HG03442 (cell line): ENCODE data around the gene SIDT2.
"Not testable (repeated sequence)": the region's sequence is repeated elsewhere in the genome, so short reads cannot be mapped to it uniquely, and the experiment has no call there.

Source experiments
- ATAC-seq: cut with Tn5 transposase; IDR thresholded peaks from one replicate; pipeline ENCODE4 v1.9.1; 2021; ENCODE audit warnings: mild to moderate bottlenecking, moderate library complexity; ENCODE audit not compliant: unreplicated experiment

The SIDT2 gene

DNA sequence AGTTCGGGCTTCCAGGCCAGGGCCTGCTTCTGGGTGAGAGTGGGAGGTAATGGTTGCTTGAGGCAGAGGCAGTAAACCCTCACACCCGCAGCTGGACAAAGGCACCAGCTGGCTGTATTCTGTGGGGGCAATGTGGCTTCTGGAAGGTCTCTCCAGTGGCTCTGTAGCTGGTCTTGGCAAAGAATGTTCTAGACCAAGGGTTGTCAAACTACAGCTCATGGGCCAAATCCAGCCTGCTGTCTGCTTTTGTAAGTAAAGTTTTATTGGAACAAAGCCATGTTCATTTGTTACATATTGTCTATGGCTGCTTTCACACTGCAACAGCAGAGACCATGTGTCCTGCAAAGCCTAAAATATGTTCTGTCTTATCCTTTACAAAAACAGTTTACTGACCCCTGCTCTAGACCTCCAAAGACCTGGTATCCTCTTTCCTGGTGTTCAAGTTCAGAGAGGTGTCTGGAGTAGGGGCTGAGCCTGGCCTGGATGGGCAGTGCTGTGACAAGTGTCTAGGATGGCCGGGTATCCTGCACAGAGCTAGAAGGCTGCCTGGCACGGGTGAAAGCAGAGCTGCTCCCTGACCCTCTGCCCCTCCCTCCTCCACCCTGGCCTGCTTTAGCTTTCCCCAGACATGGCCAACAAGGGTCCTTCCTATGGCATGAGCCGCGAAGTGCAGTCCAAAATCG is 24.0 kb downstream of the SIDT2 start:
- no peak for ATAC-seq

DNA sequence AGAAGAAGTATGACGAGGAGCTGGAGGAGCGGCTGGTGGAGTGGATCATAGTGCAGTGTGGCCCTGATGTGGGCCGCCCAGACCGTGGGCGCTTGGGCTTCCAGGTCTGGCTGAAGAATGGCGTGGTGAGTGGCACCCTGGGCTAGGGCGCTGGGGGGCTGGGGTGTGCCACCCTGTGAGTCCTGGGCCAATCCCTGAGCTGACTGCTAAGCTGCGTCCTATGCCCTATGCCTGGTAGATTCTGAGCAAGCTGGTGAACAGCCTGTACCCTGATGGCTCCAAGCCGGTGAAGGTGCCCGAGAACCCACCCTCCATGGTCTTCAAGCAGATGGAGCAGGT is 24.5 kb downstream of the SIDT2 start:
- no peak for ATAC-seq

DNA sequence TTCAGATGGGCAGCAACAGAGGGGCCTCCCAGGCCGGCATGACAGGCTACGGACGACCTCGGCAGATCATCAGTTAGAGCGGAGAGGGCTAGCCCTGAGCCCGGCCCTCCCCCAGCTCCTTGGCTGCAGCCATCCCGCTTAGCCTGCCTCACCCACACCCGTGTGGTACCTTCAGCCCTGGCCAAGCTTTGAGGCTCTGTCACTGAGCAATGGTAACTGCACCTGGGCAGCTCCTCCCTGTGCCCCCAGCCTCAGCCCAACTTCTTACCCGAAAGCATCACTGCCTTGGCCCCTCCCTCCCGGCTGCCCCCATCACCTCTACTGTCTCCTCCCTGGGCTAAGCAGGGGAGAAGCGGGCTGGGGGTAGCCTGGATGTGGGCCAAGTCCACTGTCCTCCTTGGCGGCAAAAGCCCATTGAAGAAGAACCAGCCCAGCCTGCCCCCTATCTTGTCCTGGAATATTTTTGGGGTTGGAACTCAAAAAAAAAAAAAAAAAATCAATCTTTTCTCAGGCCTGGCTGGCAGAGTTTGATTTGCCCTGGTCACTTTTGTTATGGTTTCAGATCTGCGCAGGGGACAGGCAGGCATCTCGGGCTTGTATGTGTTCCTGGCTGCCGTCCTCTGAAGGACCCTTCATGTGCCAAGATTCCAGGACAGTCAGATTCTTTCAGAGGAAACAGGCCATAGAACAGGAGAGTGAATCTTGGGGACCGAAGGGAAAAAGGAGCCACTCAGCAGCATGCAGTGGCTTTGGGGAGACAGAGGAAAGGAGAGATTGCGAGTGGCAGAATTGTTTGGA is 25.9 kb downstream of the SIDT2 start:
- ATAC-seq: no peak

DNA sequence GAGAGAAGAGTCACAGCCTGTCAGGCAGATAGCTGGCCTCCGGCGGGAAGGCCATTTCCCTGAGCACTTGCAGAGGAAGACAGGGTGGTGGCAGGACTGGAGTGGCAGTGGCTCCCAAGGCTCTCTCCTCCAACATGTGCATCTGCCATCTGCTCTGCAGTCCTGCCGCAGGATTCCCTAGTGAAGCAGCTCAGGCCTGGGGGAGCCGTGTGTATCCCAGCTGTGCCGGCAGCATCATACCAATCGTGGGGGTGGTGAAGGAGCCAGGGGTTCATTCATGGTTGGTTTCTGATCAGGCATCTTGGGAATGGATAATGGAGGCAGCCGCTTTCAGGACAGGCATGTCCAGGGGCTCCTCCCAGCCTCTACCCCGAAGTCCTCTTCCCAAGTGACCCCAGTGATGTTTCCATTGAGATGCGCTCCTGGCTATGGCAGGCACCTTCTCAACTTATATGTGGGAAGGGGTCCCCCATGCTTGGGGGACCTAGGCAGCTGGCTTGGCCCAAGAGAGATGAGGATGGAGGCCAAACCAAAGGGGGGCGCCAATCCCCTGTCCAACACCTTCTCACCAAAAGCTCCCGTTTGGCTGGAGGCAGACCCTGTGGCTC is 26.8 kb downstream of the SIDT2 start:
- ATAC-seq: no peak

DNA sequence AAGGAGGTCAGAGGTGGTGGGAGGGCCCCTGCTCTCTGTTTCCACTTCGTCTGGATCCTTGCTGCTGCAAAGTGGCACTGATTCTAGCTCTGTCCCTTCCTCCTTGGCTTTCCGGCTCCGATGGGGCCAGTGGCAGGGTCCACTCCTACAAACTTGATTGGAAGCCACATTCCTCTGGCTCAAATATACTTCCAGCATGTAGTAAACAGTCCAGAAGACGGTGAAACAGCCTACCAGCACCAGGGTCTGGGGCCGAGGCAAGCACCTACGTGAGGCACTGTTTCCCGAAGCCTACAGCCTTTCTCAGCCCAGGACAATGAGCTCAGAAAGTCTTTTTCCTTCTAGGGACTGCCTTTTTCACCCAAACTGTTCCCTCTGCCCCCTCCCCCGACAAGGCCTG is 27.6 kb downstream of the SIDT2 start:
- not testable (repeated sequence) for ATAC-seq

DNA sequence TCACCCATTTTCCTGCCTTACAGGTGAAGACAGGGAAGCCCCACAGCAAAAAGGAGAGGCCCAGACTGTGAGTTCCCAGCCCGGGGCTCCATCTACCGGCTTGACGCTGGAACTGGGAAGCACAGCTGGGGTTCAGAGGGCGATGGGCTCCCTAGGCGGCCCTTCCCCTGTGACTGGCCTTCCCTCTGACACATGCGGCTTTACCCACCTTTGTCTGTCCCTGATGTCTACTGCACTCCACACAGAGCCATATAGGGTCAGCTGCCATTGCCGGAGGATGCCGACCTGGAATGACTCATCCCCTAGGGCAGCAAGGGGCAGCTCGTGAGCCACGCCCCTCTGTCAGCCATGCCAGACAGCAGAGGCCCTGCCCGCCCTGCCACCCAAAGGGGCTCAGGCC is 28.3 kb downstream of the SIDT2 start:
- not testable (repeated sequence) for ATAC-seq

DNA sequence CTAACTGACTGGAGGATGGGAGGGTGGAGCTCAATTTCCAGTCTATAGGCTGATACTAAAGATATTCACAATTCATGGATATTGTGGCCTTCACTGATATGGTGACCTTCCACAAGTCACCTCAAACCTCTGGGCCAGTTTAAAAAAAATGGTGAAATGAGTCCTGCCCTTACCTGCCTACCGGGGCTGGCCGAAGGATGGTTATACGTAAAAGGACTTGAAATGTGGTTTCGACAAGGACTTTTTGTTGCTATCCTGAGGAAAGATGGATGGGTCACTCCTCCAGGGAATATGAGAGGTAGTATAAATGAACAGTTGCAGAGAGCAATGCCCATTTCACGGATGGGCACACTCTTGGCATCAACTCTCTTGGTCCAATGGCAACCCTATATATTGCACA is 28.9 kb downstream of the SIDT2 start:
- ATAC-seq: not testable (repeated sequence)

DNA sequence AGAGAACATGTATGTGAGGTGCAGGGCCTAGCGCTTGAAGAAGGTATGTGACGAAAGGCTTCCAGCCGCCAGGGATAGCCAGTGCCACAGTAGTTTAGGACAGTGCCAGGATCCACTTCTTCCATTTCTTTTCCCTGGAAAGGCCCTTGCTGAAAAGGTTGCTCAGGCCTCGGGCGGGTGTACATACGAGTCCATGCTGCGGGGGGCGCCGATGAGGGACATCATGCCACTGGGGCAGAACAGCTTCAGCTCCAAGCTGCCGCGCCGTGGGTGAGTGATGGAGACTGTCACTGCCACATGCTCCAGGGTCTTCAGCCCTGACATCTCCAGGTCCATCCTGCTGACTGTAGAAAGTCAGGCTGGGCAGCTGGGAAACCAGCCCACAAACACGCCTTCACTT is 30.2 kb downstream of the SIDT2 start:
- not testable (repeated sequence) for ATAC-seq

DNA sequence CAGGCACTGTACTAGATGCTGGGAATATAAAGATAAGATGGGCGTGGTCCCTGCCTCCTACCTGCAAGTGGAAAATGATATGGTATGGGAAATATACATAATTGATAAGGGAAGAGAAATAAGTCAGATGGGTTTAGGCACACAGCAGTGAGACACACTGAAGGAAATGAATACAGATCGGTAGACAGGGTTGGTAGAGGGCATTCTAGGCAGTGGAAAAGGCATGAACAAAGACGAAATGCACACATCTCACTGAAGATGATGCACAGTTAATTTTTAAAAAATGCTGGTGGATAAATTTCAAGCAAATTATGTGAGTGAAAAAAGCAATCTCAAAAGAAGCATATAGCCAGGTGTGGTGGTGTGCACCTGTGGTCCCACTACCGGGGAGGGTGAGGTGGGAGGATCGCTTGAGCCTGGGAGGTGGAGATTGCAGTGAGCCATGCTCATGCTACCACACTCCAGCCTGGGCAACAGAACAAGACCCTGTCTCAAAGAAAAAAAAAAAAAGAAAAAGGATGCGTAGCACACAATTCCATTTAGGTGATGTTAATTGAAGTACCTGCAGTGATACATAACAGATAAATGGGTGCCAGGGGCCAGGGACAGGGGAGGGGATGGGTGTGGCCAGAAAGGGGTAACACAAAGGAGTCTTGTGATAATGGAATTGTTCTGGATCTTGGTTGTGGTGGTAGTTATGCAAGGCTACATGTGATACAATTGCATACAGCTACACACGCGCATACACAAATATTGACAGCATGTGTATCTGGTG is 31.0 kb downstream of the SIDT2 start:
- not testable (repeated sequence) for ATAC-seq

DNA sequence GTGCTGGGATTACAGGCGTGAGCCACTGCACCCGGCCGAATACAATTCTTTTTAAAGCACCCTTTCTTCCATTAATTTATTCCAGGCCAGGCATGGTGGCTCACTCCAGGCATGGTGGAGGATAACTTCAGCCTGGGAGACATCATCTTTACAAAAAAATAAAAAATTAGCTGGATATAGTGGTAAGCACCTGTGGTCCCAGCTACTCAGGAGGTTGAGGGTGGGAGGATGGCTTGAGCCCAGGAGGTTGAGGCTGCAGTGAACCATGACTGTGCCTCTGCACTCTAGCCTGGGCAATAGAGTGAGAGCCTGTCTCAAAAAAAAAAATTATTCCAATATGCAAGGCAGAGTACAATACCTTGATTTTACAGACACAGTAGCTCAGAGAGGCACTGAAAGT is 32.1 kb downstream of the SIDT2 start:
- ATAC-seq: no peak

DNA sequence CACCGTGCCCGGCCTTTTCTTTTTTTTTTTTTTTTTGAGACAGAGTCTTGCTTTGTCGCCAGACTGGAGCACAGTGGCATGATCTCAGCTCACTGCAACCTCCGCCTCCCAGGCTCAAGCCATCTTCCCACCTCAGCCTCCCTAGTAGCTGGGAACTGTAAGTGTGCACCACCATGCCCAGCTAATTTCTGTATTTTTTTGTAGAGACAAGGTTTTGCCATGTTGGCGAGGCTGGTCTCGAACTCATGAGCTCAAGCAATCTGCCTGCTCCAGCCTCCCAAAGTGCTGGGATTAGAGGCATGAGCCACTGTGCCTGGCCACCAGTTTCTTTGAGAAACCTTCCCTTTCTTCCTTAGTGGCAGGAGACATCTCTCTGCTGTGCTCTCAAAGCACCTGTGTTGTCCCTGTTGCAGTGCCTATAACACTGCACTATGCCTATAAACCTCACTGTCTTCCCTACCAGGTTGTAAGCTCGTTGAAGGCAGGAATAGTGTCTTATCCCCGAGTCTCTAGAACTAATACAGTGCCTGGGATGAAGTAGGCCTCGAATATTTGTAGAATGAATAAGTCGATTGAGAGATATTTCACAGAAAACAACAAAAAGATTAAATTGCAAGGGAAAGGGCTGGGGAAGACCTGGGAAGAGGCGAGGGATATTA is 34.3 kb downstream of the SIDT2 start:
- no peak for ATAC-seq

DNA sequence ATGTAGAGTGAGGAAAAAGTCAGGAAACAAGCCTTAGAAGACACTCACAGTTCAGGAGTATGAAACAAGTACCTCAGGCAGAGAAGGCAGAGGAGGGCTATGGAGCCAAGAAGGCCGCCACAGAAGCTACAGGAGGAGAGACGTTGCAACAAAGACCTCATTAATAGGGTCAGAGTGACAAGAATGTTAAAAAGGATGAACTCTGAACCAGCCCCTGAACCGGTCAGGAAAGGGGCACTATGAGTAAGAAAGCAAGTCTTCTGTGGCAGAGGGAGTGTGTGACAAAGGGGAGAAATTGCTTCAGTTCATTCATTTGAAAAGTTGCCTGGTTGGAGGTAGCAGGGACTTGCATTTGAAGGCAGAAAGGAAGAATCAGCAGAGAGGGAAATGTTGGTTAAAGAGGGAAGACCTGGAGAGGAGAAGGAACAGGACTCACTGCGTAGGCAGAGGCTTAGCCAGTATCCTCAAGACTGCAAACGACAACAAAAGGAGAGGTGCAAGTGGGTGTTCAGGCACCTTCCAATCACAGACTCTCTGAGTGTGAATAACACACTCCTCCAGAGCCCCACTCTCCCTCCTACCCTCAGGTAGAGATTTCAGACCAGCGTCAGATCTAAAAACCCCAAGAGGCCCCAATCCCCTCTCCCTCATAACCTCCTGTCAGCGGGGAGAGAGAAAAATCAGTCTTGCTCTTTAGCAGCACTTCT is 36.0 kb downstream of the SIDT2 start:
- no peak for ATAC-seq

DNA sequence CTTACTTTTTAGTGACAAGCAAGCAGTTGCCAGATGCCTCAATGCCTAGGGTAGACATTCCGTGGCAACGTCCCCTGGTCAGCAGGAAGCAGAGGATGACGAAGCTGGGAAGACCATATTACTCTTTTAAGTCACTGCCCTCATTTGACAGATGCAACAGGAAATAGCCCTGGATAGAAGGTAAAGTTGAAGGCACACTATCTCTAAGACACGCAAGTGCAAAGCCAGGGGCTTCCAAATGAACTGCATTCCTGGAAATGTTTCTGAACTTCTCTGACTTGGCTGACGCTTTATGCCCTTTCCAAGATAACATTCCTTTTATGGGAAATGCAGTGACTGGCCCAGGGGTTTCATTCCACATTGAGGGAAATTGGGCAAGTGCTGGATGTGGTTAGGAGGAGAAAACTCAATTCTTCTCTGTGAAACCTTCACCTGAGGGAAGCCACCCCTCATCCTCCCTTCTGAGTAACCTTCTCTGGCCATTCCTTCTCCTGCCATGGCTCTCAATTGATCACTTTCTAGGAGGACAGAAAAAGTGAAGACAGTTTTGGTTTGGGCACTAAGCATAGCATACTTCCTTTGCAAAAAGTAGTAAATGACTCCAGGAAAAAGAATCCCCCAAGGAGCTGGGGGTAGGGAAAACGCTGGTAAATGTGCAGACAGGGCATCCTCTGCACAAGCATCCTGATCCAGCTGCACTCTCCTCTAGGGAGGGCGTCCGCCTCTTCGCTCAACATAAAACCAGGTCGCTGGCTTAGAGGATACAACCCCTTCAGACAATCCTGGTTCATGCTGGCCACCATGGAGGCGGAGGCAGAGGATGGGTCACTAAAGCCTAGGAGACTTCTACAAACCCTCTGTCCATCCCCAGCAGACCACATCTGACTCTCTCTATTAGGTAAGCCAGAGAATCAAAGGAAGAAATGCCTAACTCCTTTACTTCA is 38.9 kb downstream of the SIDT2 start:
- no peak for ATAC-seq

DNA sequence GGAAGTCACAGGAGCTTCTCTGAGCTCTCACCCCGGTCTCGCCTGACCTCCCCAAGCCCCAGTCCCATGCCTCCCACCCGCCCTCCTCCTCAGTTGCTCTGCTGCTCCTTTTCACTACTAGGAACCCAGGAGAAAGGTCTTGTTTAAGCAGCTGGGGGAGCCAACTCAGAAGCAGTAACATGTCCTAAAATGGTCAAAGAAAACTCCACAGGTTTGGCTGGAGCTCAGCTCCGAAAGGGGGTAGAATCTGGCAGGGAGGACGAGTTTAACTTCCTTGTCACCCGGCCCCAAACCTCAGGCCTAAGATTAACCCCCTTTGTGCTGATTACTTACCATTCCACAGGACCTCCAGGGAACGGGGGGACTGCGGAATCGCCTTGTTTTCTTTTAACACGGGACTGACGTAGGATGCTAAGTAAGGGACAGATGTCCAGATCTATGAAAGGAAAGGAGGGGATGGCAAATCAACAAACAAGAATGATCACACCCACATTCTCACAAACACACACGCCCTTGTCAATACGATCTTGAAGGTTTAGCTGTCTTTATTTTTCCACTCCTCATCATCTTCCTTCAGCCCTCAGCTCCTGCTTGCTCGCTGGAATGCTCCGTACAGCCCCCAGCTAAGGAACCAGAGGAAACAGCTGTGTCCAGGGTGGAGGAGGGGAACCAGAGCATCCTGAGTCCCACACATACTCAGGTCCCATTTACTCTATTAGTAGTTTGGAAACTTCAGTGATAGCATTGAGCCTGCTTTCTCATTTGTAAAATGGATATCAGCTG is 39.8 kb downstream of the SIDT2 start:
- ATAC-seq: no peak

DNA sequence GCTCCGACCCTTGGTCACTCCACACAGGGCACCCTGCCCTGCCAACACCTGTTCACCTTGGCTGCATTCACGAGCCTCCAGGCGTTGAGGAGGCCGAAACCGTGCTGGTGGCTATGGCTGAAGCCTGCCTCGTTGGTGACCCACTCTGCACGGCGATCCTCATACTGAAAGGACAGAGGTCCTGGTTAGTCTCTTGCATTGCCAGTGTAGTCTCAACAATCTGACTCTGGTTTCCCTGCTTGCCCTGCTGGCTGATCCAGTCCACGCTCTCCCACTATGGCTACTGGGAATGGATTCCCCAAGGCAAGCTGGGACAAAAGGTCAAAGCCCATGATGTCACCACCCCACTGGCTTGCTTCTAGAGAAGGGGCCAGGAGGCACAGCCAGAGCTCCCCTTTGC is 40.5 kb downstream of the SIDT2 start:
- ATAC-seq: no peak

DNA sequence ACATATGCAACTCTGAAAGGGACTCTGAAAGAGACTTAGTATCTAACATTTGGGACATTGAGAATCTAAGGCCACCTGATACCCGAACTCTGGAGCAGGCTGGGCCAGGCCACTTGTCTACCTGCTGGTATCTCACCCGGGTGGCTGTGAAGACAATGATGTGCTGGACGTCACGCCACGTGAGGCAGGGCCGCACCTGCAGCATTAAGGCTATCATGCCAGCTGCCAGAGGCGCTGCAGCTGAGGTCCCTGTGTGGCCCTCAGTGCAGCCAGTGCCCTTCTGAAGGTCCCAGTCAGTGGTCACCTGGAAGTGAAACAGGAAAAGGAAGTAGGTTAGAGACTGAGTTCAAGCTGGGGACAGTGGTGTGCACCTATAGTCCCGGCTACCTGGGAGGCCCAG is 40.9 kb downstream of the SIDT2 start:
- ATAC-seq: no peak

DNA sequence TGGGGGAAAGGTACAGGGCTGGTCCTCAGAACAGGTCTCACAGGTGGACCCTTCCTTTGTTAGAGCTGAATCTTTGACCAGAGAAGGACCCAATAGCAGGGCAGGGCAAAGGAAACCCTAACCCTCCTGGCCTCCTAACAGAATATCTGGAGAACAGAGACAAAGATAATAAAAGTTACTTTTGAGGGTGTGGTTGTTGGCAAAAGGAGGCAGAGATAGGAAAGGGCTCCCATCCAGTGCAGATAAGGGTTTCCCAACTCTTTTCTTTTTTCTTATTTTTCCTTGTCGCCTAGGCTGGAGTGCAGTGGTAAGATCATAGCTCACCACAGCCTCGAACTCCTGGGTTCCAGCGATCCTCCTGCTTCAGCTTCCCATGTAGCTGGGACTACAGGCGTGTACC is 41.5 kb downstream of the SIDT2 start:
- ATAC-seq: no peak

DNA sequence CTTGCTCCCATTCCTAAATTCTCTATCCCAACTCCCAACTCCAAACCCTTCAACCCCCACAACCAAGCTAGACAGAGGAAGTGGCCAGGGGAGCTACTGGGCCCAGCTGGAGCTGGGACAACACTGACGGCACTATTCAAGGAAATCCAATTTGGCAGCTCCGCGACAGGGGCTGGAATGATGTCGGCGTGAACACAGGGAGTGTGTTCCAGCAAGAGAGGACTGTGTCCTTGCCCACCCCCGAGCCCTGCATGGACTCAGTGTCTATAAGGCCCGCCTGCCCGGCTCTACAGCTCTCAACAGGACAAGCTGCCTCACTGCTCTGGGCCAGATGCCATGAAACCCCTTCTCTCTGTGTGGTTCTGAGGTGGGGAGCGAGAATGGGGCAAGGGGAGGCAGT is 42.0 kb downstream of the SIDT2 start:
- no peak for ATAC-seq
